Activated T-cell treated with anti-CD3 and anti-CD28 coated beads for 1 hour (primary cell): ENCODE results near the gene KNCN.

Source experiments
- DNase-seq: peaks from one replicate; pipeline ENCODE4 v3.0.0-alpha.2; 2020; ENCODE audit warnings: low read depth

KNCN gene

GRCh38 chr1:46497665-46498064, 53.8 kb downstream of the KNCN start:
- DNase-seq = no peak

DNA sequence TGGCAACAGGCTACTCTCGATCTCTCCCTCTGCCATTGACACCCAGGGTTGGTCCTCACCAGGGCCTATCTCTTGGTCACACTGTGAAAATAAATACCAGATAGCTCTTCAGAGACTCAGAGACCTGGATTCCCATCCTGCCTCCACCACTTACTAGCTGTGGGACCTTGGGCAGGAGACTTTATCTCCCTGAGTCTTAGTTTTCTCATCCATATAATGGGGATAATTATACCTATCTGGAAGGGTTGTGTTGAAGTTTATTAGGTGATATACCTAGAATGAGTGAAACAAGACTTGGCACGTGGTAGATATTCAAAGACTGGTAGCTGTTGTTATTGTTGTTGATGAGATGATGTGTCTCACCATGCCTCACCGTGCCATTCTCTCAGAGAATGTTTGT, 54.4 kb downstream of the KNCN start:
- DNase-seq = no peak

- no peak for DNase-seq
These were observed 54.9 kb downstream of the KNCN start for GRCh38 chr1:46496505-46496904.

DNA sequence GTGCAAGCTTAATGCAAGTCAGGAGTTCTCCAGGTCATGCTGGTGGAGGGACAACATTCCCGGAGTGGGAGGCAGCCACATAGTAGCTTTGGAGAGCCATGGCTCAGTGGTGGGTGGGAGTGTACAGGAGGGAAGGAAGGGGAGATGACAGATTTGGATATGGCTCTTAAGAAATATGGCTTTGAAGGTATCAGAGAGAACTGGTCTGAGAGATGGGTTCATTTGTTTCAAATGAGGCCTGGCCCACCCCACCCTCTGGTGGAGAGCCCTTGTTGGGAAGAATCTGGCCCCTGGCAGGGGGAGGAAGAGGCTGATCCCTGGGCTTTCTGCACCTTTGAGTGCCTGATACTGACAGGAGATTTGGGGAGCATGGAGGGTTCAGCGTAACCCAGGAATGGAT, 55.7 kb downstream of the KNCN start:
- no peak for DNase-seq
